Vagina (tissue), 2 donors: ENCODE data around the gene CSTF1.

Experiments
- POLR2AphosphoS5 ChIP-seq, 2 donors: sonication (generic); formaldehyde crosslinking; IDR thresholded peaks; one replicate each; pipeline ENCODE4 v1.9.0; 2017; ENCODE audit warnings: antibody characterized with exemption in 2 of 2, mild to moderate bottlenecking in 2 of 2, low read depth in 1 of 2; ENCODE audit not compliant: insufficient read depth in 1 of 2
- TF ChIP-seq, protein P1 (sequence below), 3 experiments: fragments of 450-650 bp in 2 of 3; fragments of 200-600 bp in 1 of 3; sonication (generic) in 1 of 3; IDR thresholded peaks; one replicate each; pipeline ENCODE4 v1.5.1; 2017 to 2019; ENCODE audit warnings: antibody characterized with exemption in 3 of 3, mild to moderate bottlenecking in 2 of 3, moderate library complexity in 2 of 3

DNA sequence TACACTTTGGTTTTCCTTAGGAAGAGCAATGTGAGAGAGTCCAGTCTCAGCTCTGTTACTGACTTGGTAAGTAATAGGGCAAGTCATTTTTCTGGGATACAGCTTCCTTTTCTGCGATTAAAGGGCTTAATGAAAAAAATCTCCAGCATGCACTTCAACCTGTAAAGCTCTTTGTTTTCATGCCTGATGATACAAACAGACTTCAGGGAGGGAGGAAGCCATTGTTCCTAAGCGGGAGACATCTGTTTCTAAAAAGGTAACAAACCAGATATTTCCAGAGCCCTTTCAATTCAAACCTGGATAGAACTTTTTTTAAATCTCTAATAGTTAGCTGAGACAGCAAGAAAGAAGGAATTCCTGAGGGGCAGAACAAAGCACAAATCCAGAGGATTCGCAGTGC is 14.5 kb downstream of the CSTF1 start:
- TF ChIP-seq, protein P1, sequence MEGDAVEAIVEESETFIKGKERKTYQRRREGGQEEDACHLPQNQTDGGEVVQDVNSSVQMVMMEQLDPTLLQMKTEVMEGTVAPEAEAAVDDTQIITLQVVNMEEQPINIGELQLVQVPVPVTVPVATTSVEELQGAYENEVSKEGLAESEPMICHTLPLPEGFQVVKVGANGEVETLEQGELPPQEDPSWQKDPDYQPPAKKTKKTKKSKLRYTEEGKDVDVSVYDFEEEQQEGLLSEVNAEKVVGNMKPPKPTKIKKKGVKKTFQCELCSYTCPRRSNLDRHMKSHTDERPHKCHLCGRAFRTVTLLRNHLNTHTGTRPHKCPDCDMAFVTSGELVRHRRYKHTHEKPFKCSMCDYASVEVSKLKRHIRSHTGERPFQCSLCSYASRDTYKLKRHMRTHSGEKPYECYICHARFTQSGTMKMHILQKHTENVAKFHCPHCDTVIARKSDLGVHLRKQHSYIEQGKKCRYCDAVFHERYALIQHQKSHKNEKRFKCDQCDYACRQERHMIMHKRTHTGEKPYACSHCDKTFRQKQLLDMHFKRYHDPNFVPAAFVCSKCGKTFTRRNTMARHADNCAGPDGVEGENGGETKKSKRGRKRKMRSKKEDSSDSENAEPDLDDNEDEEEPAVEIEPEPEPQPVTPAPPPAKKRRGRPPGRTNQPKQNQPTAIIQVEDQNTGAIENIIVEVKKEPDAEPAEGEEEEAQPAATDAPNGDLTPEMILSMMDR (IDR thresholded peaks at IDR 0.05): no peak
- TF ChIP-seq POLR2AphosphoS5 (IDR thresholded peaks at IDR 0.05; ENCODE audit: insufficient read depth in 1 of 2, low read depth in 1 of 2): no peak
